Body of pancreas (tissue), 4 donors: ENCODE measurements around the gene GAK. TPM values are rescaled to one million over a fixed set of nuclear protein-coding genes. Genes with fewer than 3 reads are reported as not detected.

Source experiments
- ATAC-seq: fragments of 150-250 bp; one replicate; pipeline ENCODE4 v1.9.1; 2016
- DNase-seq, 4 donors: peaks; one replicate each; pipeline ENCODE4 v3.0.0-alpha.2; 2019
- H3K27ac ChIP-seq, 4 donors: fragments of 200-600 bp; sonication (generic); 1 replicate in 3 of 4; 2 replicates in 1 of 4; pipeline versions ENCODE4 v1.5.1 to v1.6.1; 2016 to 2019; ENCODE audit warnings: mild to moderate bottlenecking in 1 of 4, mixed read lengths in 1 of 4, moderate library complexity in 1 of 4
- H3K27me3 ChIP-seq, 2 donors: fragments of 200-600 bp; sonication (generic); one replicate each; pipeline ENCODE4 v1.6.0; 2016; ENCODE audit warnings: mild to moderate bottlenecking in 1 of 2
- H3K36me3 ChIP-seq, 2 donors: fragments of 200-600 bp; sonication (generic); replicated peaks in 1 of 2; 2 replicates each; pipeline ENCODE4 v1.5.1; 2016; ENCODE audit warnings: low read depth in 2 of 2; ENCODE audit not compliant: insufficient read depth in 1 of 2
- H3K4me1 ChIP-seq: fragments of 200-600 bp; sonication (generic); one replicate; pipeline ENCODE4 v1.6.0; 2016
- H3K4me3 ChIP-seq, 2 donors: fragments of 200-600 bp; sonication (generic); 1 replicate in 1 of 2; 2 replicates in 1 of 2; pipeline ENCODE4 v1.5.1; 2016 to 2019
- H3K9me3 ChIP-seq, 3 donors: fragments of 200-600 bp; sonication (generic); 1 replicate in 2 of 3; 2 replicates in 1 of 3; pipeline ENCODE4 v1.5.1; 2016
- CTCF ChIP-seq, 7 experiments: fragments of 450-650 bp in 4 of 7; fragments of 200-600 bp in 3 of 7; sonication (generic) in 3 of 7; IDR thresholded peaks; one replicate each; pipeline ENCODE4 v1.5.1; 2016 to 2019; ENCODE audit warnings: antibody characterized with exemption in 7 of 7
- POLR2A ChIP-seq, 3 donors: fragments of 450-650 bp; IDR thresholded peaks; one replicate each; pipeline ENCODE4 v1.6.1; 2016; ENCODE audit warnings: antibody characterized with exemption in 3 of 3, mild to moderate bottlenecking in 2 of 3
- WGBS, 2 donors: methylation state at CpG; one replicate each; pipeline ENCODE4 v1.1.5; 2017; 5-methylcytosine and 5-hydroxymethylcytosine counted together
- intact Hi-C: fragments of 100-400 bp; cut with DNase I; formaldehyde crosslinking; loops from one replicate; pipeline ENCODE4 v1.15.1; 2023
- total RNA-seq, 2 donors: library from RNA; depleted of rRNA; stranded (reverse); fragments of >200 nt; gene quantifications; one replicate each; pipeline ENCODE4 v1.1.0, GENCODE V29; 2016

GAK gene
- total RNA-seq, 2 donors from 2014 or later = 126 to 127 TPM

- ATAC-seq (no peak), DNase-seq (peak in 1 of 4 donors; percentile 3)
- Histone ChIP-seq H3K27ac (no peak overlapping the region), H3K27me3 (no peaks in the 10 kb centered on the region), H3K4me1 (no peaks in the 10 kb centered on the region), H3K36me3 (peaks cover 8 to 21% of the 10 kb centered on the region in 2 donors), H3K9me3 (no peaks in the 10 kb centered on the region), H3K4me3 (no peak overlapping the region)
- intact Hi-C loops = no loop called here
- no peak for TF ChIP-seq POLR2A (IDR thresholded peaks at IDR 0.05)
- no peak for TF ChIP-seq CTCF (IDR thresholded peaks at IDR 0.05)
- 95 to 98% methylated on average over 23 to 33 of the region's 33 CpGs for WGBS, 2 donors
These were observed 78.7 kb downstream of the GAK start for GRCh38 chr4:853416-853781.

GRCh38 chr4:851701-852430 lies 80.2 kb downstream of the GAK start:
- ATAC-seq = no peak
- 94% methylated on average over 7 to 28 of the region's 33 CpGs for WGBS, 2 donors

GRCh38 chr4:850323-850945 lies 81.7 kb downstream of the GAK start:
- H3K9me3 ChIP-seq = no peaks in the 10 kb centered on the region
- intact Hi-C loops = no loop called here
- H3K4me3 ChIP-seq = no peak overlapping the region
- no peak for ATAC-seq
- 85 to 89% methylated on average over 7 to 10 of the region's 18 CpGs for WGBS, 2 donors
- H3K36me3 ChIP-seq = peaks cover 0 to 13% of the 10 kb centered on the region in 2 donors
- no peaks in the 10 kb centered on the region for H3K27me3 ChIP-seq
- TF ChIP-seq POLR2A (IDR thresholded peaks at IDR 0.05) = no peak
- TF ChIP-seq CTCF (IDR thresholded peaks at IDR 0.05) = no peak
- H3K27ac ChIP-seq = no peak overlapping the region
- peak in 1 of 4 donors; percentile 9 for DNase-seq
- no peaks in the 10 kb centered on the region for H3K4me1 ChIP-seq

More at GRCh38 chr4:851701-852430, 80.2 kb downstream of the GAK start:
- intact Hi-C loops = no loop called here
- H3K27me3 ChIP-seq = no peaks in the 10 kb centered on the region
- H3K4me3 ChIP-seq = no peak overlapping the region
- H3K9me3 ChIP-seq = no peaks in the 10 kb centered on the region
- H3K4me1 ChIP-seq = no peaks in the 10 kb centered on the region
- peak in 1 of 4 donors; percentile 5 for DNase-seq
- TF ChIP-seq CTCF (IDR thresholded peaks at IDR 0.05) (no peak), POLR2A (IDR thresholded peaks at IDR 0.05) (no peak)
- H3K27ac ChIP-seq = no peak overlapping the region
- peaks cover 0 to 13% of the 10 kb centered on the region in 2 donors for H3K36me3 ChIP-seq

- TF ChIP-seq POLR2A (IDR thresholded peaks at IDR 0.05) (no peak), CTCF (IDR thresholded peaks at IDR 0.05) (no peak)
These were observed 82.5 kb downstream of the GAK start for GRCh38 chr4:849478-850175.

More at GRCh38 chr4:849478-850175, 82.5 kb downstream of the GAK start:
- DNase-seq (peak in 1 of 4 donors; percentile 6), ATAC-seq (no peak)
- Histone ChIP-seq H3K27ac (no peak overlapping the region), H3K4me1 (no peaks in the 10 kb centered on the region), H3K4me3 (no peak overlapping the region), H3K9me3 (no peaks in the 10 kb centered on the region), H3K36me3 (peaks cover 0 to 10% of the 10 kb centered on the region in 2 donors), H3K27me3 (no peaks in the 10 kb centered on the region)
- 94 to 95% methylated on average over 7 to 48 of the region's 50 CpGs for WGBS, 2 donors
- intact Hi-C loops = no loop called here
